K562 (cell line): Measurements from ENCODE around the gene ABCB10. TPM values are rescaled to one million over a fixed set of nuclear protein-coding genes. Genes with fewer than 3 reads are reported as not detected.

Experiments
- FOS ChIP-seq: IDR thresholded peaks from 3 replicates; pipeline ENCODE4 v1.6.1; 2011; ENCODE audit not compliant: insufficient read length; ENCODE audit errors: extremely low read depth
- REST ChIP-seq, 2 experiments: fragments of 450-650 bp; formaldehyde crosslinking in 1 of 2; IDR thresholded peaks; 2 replicates each; pipeline versions ENCODE4 v1.4.0 to v1.6.1; 2014 to 2020; ENCODE audit warnings: mild to moderate bottlenecking in 2 of 2, borderline replicate concordance in 1 of 2, low read depth in 1 of 2
- ZBTB40 ChIP-seq, 2 experiments: fragments of 450-650 bp in 1 of 2; sonication (generic) in 1 of 2; formaldehyde crosslinking in 1 of 2; IDR thresholded peaks; 2 replicates each; pipeline versions ENCODE4 v1.7.1 to v1.9.0; 2016 to 2022; ENCODE audit warnings: inconsistent platforms in 1 of 2, mild to moderate bottlenecking in 1 of 2, missing genetic modification reagents in 1 of 2
- ZNF184 ChIP-seq: sonication (generic); formaldehyde crosslinking; IDR thresholded peaks from 2 replicates; pipeline ENCODE4 v1.5.0; 2020; ENCODE audit warnings: missing genetic modification reagents
- polyA plus RNA-seq, 8 experiments: library from polyadenylated mRNA; depleted of rRNA in 4 of 8; stranded (reverse) in 5 of 8; unstranded in 3 of 8; fragments of >200 nt; fragmentation: Nextera tagmentation in 2 of 8; fragmentation: Illumina TruSeq in 1 of 8; extraction: Ambion mirVana in 2 of 8; extraction: Trizol in 1 of 8; gene quantifications; 2 replicates each; pipeline versions ENCODE4 v1.2.1 to v1.2.3, GENCODE V29; 2011 to 2014; ENCODE audit warnings: inconsistent platforms in 1 of 8, missing spikeins in 1 of 8
- total RNA-seq, 7 experiments: library from RNA; depleted of rRNA in 6 of 7; stranded (reverse); fragments of >200 nt in 6 of 7; fragmentation: Illumina TruSeq in 2 of 7; extraction: Trizol in 2 of 7; gene quantifications; 2 replicates each; pipeline versions ENCODE4 v1.2.1 to v1.2.3, GENCODE V29; 2011 to 2021; ENCODE audit warnings: low replicate concordance in 1 of 7

Gene ABCB10
- total and polyA plus RNA-seq, 9 of the 15 experiments (the other 6 are each of a cell fraction or from before 2014, with no cell fraction given) = 12.4 to 54.8 (median 36.4) TPM

GRCh38 chr1:229507951-229508822 is 50.3 kb downstream of the ABCB10 start, which contains the start of gene NUP133 (continued):
- TF ChIP-seq ZBTB40 (IDR thresholded peaks at IDR 0.05) (no peak), ZBTB40 (CRISPR knock-in tag; IDR thresholded peaks at IDR 0.05) (no peak), REST (IDR thresholded peaks at IDR 0.05; ENCODE audit: borderline replicate concordance) (0 out of 2 replicates have a peak, but pooled peaks have one; percentile 7), REST (CRISPR knock-in tag; IDR thresholded peaks at IDR 0.05; ENCODE audit: low read depth) (peak; percentile 25; the same call in 1 of the 2 replicates), FOS (no peak), ZNF184 (CRISPR knock-in tag) (no peak)
